LNCAP (cell line): ENCODE measurements around the gene ZCCHC17.

Experiments used
- CTCF ChIP-seq: fragments of 450-650 bp; IDR thresholded peaks from 2 replicates; pipeline ENCODE4 v1.5.1; 2017; ENCODE audit warnings: mild to moderate bottlenecking

ZCCHC17 gene

GRCh38 chr1:31372051-31372450 is 75.2 kb downstream of the ZCCHC17 start:
- no peak for TF ChIP-seq CTCF

GRCh38 chr1:31372751-31373055 is 75.9 kb downstream of the ZCCHC17 start:
- no peak for TF ChIP-seq CTCF

GRCh38 chr1:31373056-31373896 is 76.4 kb downstream of the ZCCHC17 start, which contains the start of gene FABP3:
FABP3 (minus strand) TSS chr1:31373076; CDS start chr1:31373014, 62 bp downstream.
- TF ChIP-seq CTCF, result no peak

- TF ChIP-seq CTCF, result no peak
Observed at GRCh38 chr1:31373897-31374486, 77.2 kb downstream of the ZCCHC17 start.

GRCh38 chr1:31374511-31375196 is 77.8 kb downstream of the ZCCHC17 start:
- TF ChIP-seq CTCF, result no peak

- no peak for TF ChIP-seq CTCF
Observed at GRCh38 chr1:31376375-31377134, 79.7 kb downstream of the ZCCHC17 start.

- TF ChIP-seq CTCF, result no peak
Observed at GRCh38 chr1:31377364-31377863, 80.6 kb downstream of the ZCCHC17 start.
